GM18907 (cell line): Measurements from ENCODE around the gene GTF2H2.
"Not testable (repeated sequence)": the region's sequence is repeated elsewhere in the genome, so short reads cannot be mapped to it uniquely, and the experiment has no call there.

Experiments used
- ATAC-seq: cut with Tn5 transposase; IDR thresholded peaks from one replicate; pipeline ENCODE4 v1.9.1; 2021; ENCODE audit warnings: mild to moderate bottlenecking, moderate library complexity; ENCODE audit not compliant: unreplicated experiment

The GTF2H2 gene

GRCh38 chr5:71014176-71014575 is 53.3 kb downstream of the GTF2H2 start:
- ATAC-seq, result no peak

- ATAC-seq, result no peak
These were observed 53.9 kb downstream of the GTF2H2 start for GRCh38 chr5:71013575-71013974.

DNA sequence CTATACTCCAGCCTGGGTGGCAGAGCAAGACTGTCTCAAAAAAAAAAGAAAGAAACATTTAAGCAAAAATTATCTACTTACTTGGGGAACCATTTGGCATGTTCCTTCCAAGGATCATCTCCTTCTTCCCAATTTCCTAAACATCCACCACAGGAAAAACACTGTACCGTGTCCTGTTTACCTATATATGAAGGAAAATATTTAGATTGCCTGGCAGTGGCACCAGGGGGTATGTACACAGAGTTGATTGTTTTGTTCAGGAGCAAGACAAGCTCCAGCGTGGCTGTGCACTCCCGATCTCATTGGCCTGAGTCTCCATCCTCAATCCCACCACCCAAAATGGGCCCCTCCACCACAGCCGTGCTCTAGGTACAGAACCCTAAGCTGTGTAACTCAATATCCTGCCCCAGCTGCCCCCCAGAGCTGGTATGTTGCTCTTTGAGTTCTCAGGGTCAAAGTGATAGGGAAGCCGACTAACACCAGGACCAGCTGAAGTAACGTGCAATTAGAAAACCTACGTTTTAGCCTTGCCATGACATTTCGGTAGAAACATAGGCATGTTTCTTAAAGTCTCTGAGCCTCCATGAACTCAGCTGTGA is 56.2 kb downstream of the GTF2H2 start:
- no peak for ATAC-seq

GRCh38 chr5:71006983-71007382 is 60.5 kb downstream of the GTF2H2 start:
- ATAC-seq, result not testable (repeated sequence)
